Ammon's horn (tissue), 1 donor: ENCODE data around the gene NECTIN2.
"Not testable (repeated sequence)": the region's sequence is repeated elsewhere in the genome, so short reads cannot be mapped to it uniquely, and the experiment has no call there.

ENCODE experiments used
- DNase-seq: peaks from one replicate; pipeline ENCODE4 v3.0.0-alpha.2; 2016; ENCODE audit warnings: low spot score

NECTIN2 gene

GRCh38 chr19:44851427-44851826 lies 5.3 kb downstream of the NECTIN2 start:
- no peak for DNase-seq

GRCh38 chr19:44855606-44856005 lies 9.5 kb downstream of the NECTIN2 start:
- no peak for DNase-seq

- peak; percentile 47 for DNase-seq
Observed at GRCh38 chr19:44856421-44857083, 10.5 kb downstream of the NECTIN2 start.

- DNase-seq = no peak
Observed at GRCh38 chr19:44857837-44858236, 11.7 kb downstream of the NECTIN2 start.

GRCh38 chr19:44861576-44861975 lies 15.5 kb downstream of the NECTIN2 start:
- DNase-seq = not testable (repeated sequence)

GRCh38 chr19:44863990-44864389 lies 17.9 kb downstream of the NECTIN2 start:
- DNase-seq = no peak

- peak; percentile 32 for DNase-seq
Observed at GRCh38 chr19:44865196-44865767, 19.2 kb downstream of the NECTIN2 start.

- no peak for DNase-seq
Observed at GRCh38 chr19:44866664-44867063, 20.6 kb downstream of the NECTIN2 start.

GRCh38 chr19:44867578-44867977 lies 21.5 kb downstream of the NECTIN2 start:
- no peak for DNase-seq

- DNase-seq = peak; percentile 56
Observed at GRCh38 chr19:44869733-44870470, 23.8 kb downstream of the NECTIN2 start.

- DNase-seq = no peak
Observed at GRCh38 chr19:44871809-44872208, 25.7 kb downstream of the NECTIN2 start.

GRCh38 chr19:44872661-44873060 lies 26.6 kb downstream of the NECTIN2 start:
- no peak for DNase-seq

GRCh38 chr19:44874317-44874716 lies 28.2 kb downstream of the NECTIN2 start:
- DNase-seq = no peak

- DNase-seq = no peak
Observed at GRCh38 chr19:44875666-44876451, 29.8 kb downstream of the NECTIN2 start.

GRCh38 chr19:44876930-44877535 lies 30.9 kb downstream of the NECTIN2 start:
- no peak for DNase-seq

GRCh38 chr19:44878120-44878865 lies 32.2 kb downstream of the NECTIN2 start:
- DNase-seq = no peak

- no peak for DNase-seq
Observed at GRCh38 chr19:44879309-44880065, 33.4 kb downstream of the NECTIN2 start.

GRCh38 chr19:44882063-44882462 lies 36.0 kb downstream of the NECTIN2 start:
- DNase-seq = no peak

GRCh38 chr19:44882619-44883397 lies 36.7 kb downstream of the NECTIN2 start:
- DNase-seq = not testable (repeated sequence)

- DNase-seq = no peak
Observed at GRCh38 chr19:44883922-44884321, 37.8 kb downstream of the NECTIN2 start.
